ENCODE results near the gene TAS2R10. TPM values are rescaled to one million over a fixed set of nuclear protein-coding genes. Genes with fewer than 3 reads are reported as not detected.

The TAS2R10 gene
- total RNA-seq, 1 donor from 2014 or later, result 0.27 TPM

GRCh38 chr12:10847744-10848143 lies 21.6 kb upstream of the TAS2R10 start:
- H3K36me3 Mint-ChIP-seq (ENCODE audit: low read depth, unreplicated experiment), result no peaks in the 10 kb centered on the region
- Histone ChIP-seq H3K4me2 (ENCODE audit: low read length) (no peak overlapping the region), H2AFZ (ENCODE audit: low read depth, low read length) (no peak overlapping the region), H3K36me3 (ENCODE audit: insufficient read depth, low read length) (no peaks in the 10 kb centered on the region), H3K9me3 (ENCODE audit: insufficient read depth, low read depth, low read length) (no peaks in the 10 kb centered on the region), H3K79me2 (ENCODE audit: insufficient read depth, low read length) (no peaks in the 10 kb centered on the region), H4K20me1 (ENCODE audit: insufficient read depth, low read length) (peaks cover 1% of the 10 kb centered on the region), H3K4me1 (ENCODE audit: insufficient read depth, low read length) (no peaks in the 10 kb centered on the region), H3K4me3 (ENCODE audit: insufficient read depth, low read depth, low read length) (no peak overlapping the region), H3K27me3 (ENCODE audit: insufficient read depth, low read length) (no peaks in the 10 kb centered on the region), H3K9ac (ENCODE audit: low read length) (no peak overlapping the region), H3K27ac (ENCODE audit: low read depth, low read length) (no peak overlapping the region)
- H3K4me1 Mint-ChIP-seq (ENCODE audit: low read depth, unreplicated experiment), result no peaks in the 10 kb centered on the region
- peaks cover 2% of the 10 kb centered on the region for H3K9me3 Mint-ChIP-seq (ENCODE audit: unreplicated experiment)
- H3K27ac Mint-ChIP-seq (ENCODE audit: unreplicated experiment), result no peak overlapping the region
- FAIRE-seq (no peak), DNase-seq (ENCODE audit: low read depth) (no peak)
- TF ChIP-seq EZH2 (IDR thresholded peaks at IDR 0.05; ENCODE audit: insufficient read depth, low read length), result no peak
- TF ChIP-seq, protein P1, sequence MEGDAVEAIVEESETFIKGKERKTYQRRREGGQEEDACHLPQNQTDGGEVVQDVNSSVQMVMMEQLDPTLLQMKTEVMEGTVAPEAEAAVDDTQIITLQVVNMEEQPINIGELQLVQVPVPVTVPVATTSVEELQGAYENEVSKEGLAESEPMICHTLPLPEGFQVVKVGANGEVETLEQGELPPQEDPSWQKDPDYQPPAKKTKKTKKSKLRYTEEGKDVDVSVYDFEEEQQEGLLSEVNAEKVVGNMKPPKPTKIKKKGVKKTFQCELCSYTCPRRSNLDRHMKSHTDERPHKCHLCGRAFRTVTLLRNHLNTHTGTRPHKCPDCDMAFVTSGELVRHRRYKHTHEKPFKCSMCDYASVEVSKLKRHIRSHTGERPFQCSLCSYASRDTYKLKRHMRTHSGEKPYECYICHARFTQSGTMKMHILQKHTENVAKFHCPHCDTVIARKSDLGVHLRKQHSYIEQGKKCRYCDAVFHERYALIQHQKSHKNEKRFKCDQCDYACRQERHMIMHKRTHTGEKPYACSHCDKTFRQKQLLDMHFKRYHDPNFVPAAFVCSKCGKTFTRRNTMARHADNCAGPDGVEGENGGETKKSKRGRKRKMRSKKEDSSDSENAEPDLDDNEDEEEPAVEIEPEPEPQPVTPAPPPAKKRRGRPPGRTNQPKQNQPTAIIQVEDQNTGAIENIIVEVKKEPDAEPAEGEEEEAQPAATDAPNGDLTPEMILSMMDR (IDR thresholded peaks at IDR 0.05; ENCODE audit: insufficient read depth, low read depth, low read length), result no peak
- H3K27me3 Mint-ChIP-seq (ENCODE audit: low read depth, unreplicated experiment), result no peaks in the 10 kb centered on the region
- no peak overlapping the region for H3K4me3 Mint-ChIP-seq (ENCODE audit: unreplicated experiment)

DNA sequence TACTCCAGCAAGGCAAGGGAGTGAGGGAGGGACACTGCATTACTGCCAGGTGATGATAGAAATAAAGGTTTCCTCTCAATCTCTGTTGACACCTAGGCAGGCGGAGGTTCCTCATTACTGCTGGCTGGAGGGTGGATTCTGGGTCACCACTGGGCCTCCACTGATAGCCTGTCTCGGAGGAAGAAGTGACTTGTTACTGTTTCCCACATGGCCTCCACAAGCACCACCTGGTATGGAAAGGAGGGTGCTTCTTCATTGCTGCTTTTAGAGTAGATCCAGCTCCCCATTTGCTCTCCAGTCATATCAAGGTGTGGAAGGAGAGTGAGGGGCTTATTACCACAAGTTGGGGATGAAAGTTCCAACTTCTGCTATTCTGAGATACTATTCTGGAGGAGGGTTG lies 16.7 kb upstream of the TAS2R10 start:
- Histone ChIP-seq H3K27me3 (ENCODE audit: insufficient read depth, low read length) (no peaks in the 10 kb centered on the region), H3K9ac (ENCODE audit: low read length) (no peak overlapping the region), H3K27ac (ENCODE audit: low read depth, low read length) (no peak overlapping the region), H3K9me3 (ENCODE audit: insufficient read depth, low read depth, low read length) (no peaks in the 10 kb centered on the region), H4K20me1 (ENCODE audit: insufficient read depth, low read length) (no peaks in the 10 kb centered on the region), H3K36me3 (ENCODE audit: insufficient read depth, low read length) (no peaks in the 10 kb centered on the region), H2AFZ (ENCODE audit: low read depth, low read length) (no peak overlapping the region), H3K4me2 (ENCODE audit: low read length) (no peak overlapping the region), H3K4me1 (ENCODE audit: insufficient read depth, low read length) (no peaks in the 10 kb centered on the region), H3K79me2 (ENCODE audit: insufficient read depth, low read length) (no peaks in the 10 kb centered on the region), H3K4me3 (ENCODE audit: insufficient read depth, low read depth, low read length) (no peak overlapping the region)
- no peak for TF ChIP-seq EZH2 (IDR thresholded peaks at IDR 0.05; ENCODE audit: insufficient read depth, low read length)
- TF ChIP-seq, protein P1 (IDR thresholded peaks at IDR 0.05; ENCODE audit: insufficient read depth, low read depth, low read length), result no peak
- H3K36me3 Mint-ChIP-seq (ENCODE audit: low read depth, unreplicated experiment), result peaks cover 2% of the 10 kb centered on the region
- H3K9me3 Mint-ChIP-seq (ENCODE audit: unreplicated experiment), result no peaks in the 10 kb centered on the region
- no peak overlapping the region for H3K27ac Mint-ChIP-seq (ENCODE audit: unreplicated experiment)
- FAIRE-seq (no peak), DNase-seq (ENCODE audit: low read depth) (no peak)
- H3K4me1 Mint-ChIP-seq (ENCODE audit: low read depth, unreplicated experiment), result no peaks in the 10 kb centered on the region
- no peaks in the 10 kb centered on the region for H3K27me3 Mint-ChIP-seq (ENCODE audit: low read depth, unreplicated experiment)
- H3K4me3 Mint-ChIP-seq (ENCODE audit: unreplicated experiment), result no peak overlapping the region

- H3K27me3 Mint-ChIP-seq (ENCODE audit: low read depth, unreplicated experiment), result no peaks in the 10 kb centered on the region
- no peak overlapping the region for H3K4me3 Mint-ChIP-seq (ENCODE audit: unreplicated experiment)
- Histone ChIP-seq H3K27me3 (ENCODE audit: insufficient read depth, low read length) (no peaks in the 10 kb centered on the region), H3K36me3 (ENCODE audit: insufficient read depth, low read length) (no peaks in the 10 kb centered on the region), H3K4me1 (ENCODE audit: insufficient read depth, low read length) (no peaks in the 10 kb centered on the region), H3K9me3 (ENCODE audit: insufficient read depth, low read depth, low read length) (no peaks in the 10 kb centered on the region), H3K4me2 (ENCODE audit: low read length) (no peak overlapping the region), H3K27ac (ENCODE audit: low read depth, low read length) (no peak overlapping the region), H3K79me2 (ENCODE audit: insufficient read depth, low read length) (no peaks in the 10 kb centered on the region), H2AFZ (ENCODE audit: low read depth, low read length) (no peak overlapping the region), H4K20me1 (ENCODE audit: insufficient read depth, low read length) (no peaks in the 10 kb centered on the region), H3K9ac (ENCODE audit: low read length) (no peak overlapping the region), H3K4me3 (ENCODE audit: insufficient read depth, low read depth, low read length) (no peak overlapping the region)
- DNase-seq (ENCODE audit: low read depth) (no peak), FAIRE-seq (no peak)
- no peak overlapping the region for H3K27ac Mint-ChIP-seq (ENCODE audit: unreplicated experiment)
- TF ChIP-seq, protein P1 (IDR thresholded peaks at IDR 0.05; ENCODE audit: insufficient read depth, low read depth, low read length), result no peak
- no peak for TF ChIP-seq EZH2 (IDR thresholded peaks at IDR 0.05; ENCODE audit: insufficient read depth, low read length)
- no peaks in the 10 kb centered on the region for H3K4me1 Mint-ChIP-seq (ENCODE audit: low read depth, unreplicated experiment)
- no peaks in the 10 kb centered on the region for H3K9me3 Mint-ChIP-seq (ENCODE audit: unreplicated experiment)
- H3K36me3 Mint-ChIP-seq (ENCODE audit: low read depth, unreplicated experiment), result peaks cover 2% of the 10 kb centered on the region
Observed at GRCh38 chr12:10838461-10838860, 12.3 kb upstream of the TAS2R10 start.

All from astrocyte (in vitro differentiated cells and primary cell).